ENCODE data around the gene PGM5.

- TF ChIP-seq CTCF (IDR thresholded peaks at IDR 0.05) (peak in 1 of 6 experiments; percentile 14), POLR2A (IDR thresholded peaks at IDR 0.05) (no peak)
Observed at GRCh38 chr9:68416936-68417564, 60.6 kb downstream of the PGM5 start.
